Suppressor macrophage treated with lipopolysaccharide for 1 hour (primary cell): ENCODE measurements around the gene TATDN3.
A peak's percentile ranks its signal among the peaks of the same experiment; 100 is the strongest.
"Not testable (repeated sequence)": the region's sequence is repeated elsewhere in the genome, so short reads cannot be mapped to it uniquely, and the experiment has no call there.

Source experiments
- DNase-seq, 3 donors: peaks; one replicate each; pipeline ENCODE4 v3.0.0-alpha.2; 2020 to 2022

The TATDN3 gene, protein sequence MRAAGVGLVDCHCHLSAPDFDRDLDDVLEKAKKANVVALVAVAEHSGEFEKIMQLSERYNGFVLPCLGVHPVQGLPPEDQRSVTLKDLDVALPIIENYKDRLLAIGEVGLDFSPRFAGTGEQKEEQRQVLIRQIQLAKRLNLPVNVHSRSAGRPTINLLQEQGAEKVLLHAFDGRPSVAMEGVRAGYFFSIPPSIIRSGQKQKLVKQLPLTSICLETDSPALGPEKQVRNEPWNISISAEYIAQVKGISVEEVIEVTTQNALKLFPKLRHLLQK

DNA sequence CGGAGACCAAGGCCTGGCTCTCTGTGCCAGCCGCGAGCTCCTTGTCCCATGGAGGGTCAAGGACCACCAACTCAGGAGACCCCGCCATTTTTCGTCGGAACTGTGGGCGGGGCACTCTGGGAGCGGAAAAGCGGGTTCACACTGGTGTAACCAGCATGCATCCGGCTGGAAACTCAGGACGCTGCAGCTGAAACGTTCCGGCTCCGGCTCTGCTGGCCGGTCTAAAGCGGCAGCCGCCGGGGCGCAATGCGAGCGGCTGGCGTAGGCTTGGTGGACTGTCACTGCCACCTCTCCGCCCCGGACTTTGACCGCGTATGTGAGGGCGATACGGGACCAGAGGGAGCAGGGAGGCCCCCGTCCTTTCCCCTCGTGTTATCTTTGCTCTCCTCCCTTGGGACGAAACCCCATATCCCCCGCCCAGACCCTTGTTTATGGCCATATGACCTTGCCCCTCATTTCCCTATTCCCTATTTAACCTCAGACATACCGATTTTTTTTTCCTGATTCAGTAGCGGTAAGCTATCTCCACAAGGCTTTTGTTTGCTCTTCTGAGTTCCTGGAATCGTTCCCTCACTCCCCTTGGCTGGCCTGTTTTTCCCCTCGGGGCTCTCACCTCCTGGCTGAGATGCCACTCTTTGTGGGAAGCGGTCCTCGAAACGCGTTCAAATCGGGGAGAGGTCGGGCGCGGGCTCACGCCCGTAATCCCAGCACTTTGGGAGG lies at the start of gene TATDN3, which contains the start of gene NSL1:
TSS of gene TATDN3 (plus strand) at position 219 of the 720 bp plus-strand sequence. CDS start at position 247, 28 bp downstream.
TSS of gene NSL1 (minus strand) at position 102 of the 720 bp plus-strand sequence. CDS start at position 88, 14 bp downstream.
- peak; percentile 93 to 96 (median 94) for DNase-seq

DNA sequence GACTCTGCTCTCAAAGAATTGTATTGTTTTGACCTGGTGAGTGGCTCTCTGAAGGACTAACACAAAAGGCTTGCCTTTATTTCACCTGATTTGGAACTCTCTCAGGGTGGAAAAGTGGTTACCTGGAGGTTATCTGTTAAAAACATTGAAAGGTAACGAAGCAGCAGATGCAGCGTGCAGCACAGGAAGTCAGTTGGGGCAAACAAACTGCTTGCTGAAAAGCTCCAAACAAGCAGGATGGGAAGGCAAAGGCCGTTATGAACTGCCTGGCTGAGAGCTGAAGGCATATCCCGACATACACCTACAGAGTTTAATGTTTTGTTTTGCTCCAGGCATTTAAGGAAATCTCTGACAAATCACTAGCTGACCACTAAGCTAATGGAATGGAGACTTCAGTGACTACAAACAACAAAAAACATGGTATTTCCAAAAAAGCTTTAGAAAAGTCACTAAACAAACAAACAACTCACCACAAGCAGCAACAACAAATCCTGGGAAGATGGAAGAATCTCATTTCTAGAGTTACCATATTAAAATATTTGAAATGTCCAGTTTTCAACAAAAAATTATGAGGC lies 47.7 kb upstream of the TATDN3 start:
- DNase-seq = no peak

DNA sequence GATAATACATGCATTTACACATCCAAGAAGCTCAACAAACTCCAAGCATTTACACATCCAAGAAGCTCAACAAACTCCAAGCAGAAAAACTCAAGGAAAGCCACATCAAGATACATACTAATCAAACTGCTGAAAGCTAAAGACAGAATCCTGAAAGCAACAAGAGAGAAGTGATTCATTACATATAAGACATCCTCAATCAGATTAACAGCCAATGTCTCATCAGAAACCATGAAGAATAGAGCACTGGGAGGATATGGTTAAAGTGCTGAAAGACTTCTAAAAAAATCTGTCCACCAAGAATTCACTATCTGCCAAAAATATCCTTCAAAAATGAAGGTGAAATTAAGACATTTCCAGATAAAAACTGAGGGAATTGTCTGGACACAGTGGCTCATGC lies 46.4 kb upstream of the TATDN3 start:
- no peak for DNase-seq

DNA sequence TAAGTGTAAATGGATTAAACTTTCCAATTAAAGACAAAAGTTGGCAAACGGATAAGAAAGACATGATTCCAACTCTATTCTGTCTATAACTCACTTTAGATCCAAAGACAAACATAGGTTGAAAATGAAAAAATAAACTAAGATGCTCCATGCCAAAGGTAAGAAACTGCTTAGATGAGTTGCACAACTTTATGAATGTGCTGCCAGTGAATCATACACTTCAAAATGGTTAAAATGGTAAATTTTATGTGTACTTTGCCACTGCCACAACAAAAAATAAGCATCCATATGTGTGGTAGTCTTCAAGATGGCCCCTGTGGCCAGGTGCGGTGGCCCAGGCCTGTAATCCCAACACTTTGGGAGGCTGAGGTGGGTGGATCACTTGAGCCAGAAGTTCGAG lies 45.1 kb upstream of the TATDN3 start:
- no peak for DNase-seq

DNA sequence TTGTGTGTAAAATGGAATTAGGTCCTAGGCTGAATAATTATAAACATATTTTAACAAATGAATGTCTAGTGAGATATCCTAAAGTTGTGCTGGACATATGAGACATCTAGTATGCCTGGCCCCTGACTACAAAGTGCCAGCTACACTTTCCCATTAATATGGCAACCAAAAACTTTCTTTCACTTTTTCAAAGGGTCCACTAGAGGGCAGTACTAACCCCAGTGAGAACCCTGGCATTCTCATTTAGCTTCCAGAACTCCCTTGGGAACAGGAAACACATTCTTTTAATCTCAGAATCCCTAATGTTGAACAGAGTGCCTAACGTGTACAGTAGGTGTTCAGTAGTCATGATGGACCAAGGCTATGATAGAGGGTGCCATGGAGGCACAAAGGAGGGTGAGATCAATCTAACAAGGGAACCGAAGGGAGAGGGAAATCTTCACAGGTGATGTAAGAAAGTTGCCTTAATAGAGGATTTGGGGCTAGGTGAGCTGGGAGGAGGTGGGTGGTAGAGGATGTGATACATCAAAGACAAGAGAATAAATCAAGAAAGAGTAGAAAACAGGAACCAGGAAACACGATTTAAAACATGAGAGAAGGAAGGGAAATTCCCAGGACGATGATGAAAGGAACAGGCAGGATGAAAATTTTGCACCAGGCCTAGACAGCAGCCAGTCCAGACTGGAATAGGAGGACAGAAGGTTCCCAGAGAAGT lies 41.7 kb upstream of the TATDN3 start:
- DNase-seq = peak; percentile 71 to 84 (median 81)

DNA sequence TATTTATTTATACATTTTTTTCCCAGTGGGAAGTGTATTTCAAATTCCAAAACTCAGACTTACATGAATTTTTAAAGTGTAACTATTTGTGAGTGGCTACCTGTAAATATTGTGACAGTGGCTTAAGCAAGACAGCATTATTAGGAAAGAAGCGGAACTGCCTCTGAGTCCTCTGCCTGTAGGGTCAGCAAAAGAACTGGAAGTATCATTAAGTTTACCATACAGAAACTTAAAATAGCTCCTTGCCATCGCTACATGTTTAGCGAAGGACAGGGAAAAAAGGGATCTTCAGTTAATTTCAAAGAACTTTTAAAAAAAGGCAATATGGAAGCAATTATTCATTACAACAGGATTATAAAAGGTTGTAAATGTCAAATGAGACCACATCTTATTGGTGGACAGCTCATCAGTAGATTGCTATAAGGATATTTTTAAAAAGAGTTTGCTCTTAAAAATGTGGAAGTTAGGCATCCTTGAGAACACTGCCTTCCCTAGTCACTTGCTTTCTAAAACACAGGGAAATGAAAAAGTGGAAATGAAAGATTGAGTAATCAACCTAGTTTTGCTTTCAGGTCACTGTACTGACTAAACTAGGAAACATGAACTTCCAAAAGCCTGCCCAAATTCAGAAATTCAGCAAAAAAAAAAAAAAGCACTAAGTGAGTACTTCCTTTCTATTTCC lies 39.3 kb upstream of the TATDN3 start:
- peak; percentile 74 to 97 (median 94) for DNase-seq

DNA sequence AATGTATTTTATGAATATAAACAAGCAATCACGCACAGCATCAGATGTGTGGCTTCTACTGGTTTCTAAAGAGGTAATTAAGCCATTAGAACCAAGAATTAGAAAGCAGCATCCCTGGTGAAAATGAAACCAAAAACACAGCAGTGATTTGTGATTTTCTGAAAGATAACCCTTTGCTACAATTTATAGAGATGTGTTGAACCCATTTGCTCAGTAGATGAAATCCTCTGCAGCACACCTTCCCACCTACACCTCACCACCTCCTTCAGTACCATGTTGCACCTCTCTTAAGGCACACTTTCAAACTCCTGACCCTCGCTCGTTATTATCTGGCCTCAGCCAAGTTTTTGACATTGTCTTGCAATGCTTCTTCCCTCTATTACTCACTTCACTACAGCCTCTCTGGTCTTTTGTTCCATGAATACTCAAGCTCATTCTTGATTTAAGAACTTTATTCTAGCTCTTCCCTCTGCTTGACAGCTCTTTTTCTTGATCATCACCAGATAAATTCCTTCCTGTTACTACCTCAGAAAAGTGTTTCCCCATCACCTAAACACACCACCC lies 38.7 kb upstream of the TATDN3 start:
- DNase-seq = peak; percentile 15 to 30 (median 24)

DNA sequence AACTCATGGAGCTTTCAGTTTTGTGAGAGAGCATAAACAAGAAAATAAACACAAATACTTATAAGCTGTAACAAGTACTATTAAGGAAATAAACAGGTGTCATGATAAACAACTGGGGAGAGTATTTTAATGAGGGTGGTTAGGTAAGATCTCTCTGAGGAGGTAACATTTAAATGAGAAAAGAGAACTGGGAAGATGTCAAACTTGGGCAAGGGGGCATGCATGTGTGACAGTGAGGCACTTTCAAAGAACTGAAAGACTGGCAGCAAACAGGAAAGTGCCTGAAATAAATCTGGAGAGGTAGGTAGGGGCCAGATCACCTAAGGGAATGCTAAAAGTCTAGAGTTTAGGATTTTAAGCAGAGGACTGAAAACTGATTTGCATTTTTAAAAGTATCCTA lies 37.9 kb upstream of the TATDN3 start:
- DNase-seq = no peak

DNA sequence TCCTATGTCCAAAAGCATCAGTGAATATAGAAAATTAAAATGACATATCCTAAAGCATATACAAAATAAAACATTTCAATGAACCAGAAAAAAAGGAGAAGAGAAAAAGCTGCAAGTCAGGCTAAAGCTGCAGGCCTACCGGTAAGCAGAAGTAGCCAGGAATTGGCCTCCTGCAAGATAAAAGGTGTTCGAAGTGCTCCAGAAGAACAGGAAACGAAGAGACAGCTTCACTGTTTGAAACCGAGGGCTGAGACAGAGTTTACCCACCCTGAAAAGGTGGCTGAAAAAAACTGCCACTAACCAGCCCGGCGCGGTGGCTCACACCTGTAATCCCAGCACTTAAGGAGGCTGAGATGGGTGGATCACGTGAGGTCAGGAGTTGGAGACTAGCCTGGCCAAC lies 37.5 kb upstream of the TATDN3 start:
- DNase-seq = peak in 2 of 3 donors; percentile 5 to 6

DNA sequence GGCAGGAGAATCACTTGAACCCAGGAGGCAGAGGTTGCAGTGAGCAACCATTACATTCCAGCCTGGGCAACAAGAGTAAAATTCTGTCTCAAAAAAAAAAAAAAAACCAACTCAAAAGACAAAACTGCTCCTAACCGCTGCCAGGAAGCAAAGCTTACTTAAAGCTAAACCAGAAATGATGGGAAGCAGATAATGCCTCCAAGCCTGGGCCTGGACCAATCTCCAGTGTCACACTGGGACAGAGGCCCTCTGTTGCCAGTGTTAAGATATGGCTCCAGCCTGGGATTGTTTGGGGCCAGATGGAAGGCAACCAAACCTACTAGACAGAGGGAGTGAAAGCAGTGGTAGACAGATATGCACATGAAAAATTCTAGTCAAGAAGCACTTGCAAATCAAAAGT lies 37.0 kb upstream of the TATDN3 start:
- DNase-seq = no peak

DNA sequence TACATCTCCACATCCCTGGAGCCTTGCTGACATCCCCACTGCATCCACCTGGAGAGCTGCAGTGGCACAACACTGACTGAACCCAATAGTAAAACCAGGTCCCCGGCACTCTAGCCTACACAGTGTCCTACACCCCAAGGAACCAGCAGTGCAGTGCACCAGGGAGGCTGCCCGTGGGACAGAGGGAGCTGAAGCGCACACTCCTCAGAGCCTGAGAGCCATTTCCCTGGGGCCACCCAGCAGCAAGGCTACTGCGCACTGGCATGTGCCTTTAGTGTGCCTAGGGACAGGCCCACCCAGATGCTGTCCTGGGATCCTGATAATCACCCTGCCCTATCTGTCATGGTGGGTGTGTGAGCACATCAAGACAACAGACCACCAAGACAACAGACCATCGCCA lies 32.0 kb upstream of the TATDN3 start:
- no peak for DNase-seq

DNA sequence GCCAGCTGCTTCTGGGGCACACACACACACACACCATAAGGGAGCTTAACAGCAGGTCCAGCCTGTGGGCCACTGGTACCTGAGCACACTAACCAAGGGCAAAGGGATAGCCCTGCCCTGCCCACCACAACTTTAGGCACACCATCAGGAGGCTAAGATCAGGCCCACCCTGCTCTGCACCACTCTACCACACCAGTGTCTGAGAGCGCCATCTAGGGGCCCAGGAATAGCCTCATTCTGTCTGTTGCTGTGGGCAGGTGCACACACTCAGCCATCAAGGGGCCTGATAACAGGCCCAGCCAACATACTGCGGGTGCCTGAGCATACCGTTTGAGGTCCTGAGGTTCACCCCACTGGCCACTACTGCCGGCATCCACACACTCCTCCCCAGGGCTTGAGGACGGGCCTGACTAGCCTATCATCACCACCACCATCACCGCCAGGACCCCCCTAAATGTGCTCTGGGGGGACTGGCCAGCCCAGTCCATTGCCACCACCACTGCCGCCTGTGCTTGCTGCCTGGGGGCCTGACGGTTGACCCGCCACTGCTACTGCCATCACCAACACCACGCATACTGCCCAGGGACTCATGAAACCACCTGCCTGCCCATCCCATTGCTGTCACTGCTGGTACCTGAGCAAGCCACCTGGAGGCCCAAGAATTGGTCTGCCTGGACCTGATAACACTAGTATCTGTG lies 31.4 kb upstream of the TATDN3 start:
- DNase-seq = peak; percentile 32 to 65 (median 49)

DNA sequence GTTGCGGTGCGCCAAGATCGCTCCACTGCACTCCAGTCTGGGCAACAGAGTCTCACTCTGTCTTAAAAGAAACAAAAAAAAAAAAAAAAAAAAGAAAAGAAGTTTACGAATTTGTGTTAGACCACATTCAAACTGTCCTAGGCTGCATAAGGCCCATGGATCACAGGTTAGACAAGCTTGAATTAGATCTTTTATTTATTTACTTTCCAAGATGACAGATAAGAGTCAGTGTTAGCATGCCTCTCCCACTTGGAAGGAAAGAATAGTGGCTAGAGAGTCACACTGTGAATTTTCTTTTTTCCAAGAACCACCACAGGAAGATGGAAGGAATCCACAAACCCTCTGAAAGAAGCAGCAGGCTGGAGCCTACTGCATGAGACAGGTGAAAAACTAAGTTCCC lies 29.5 kb upstream of the TATDN3 start:
- no peak for DNase-seq

DNA sequence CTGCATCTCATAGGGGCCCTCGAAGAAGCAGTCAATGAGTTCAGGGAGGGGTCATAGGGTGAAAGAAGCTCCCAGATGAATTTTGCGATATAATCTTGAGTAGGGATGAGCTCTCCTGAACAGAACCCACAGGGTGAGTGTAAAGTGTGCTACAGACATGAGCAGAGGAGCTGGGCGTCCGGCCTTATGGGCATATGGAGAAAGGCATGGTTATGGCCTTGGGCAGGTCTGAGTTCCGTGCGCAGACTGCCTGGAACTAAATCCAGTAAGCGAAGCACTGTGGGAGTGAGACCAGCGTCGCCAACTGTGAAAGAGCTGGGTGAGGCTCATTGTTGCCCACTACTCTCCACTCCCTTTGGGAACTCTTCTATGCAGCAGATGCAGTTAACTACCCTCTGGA lies 28.9 kb upstream of the TATDN3 start:
- no peak for DNase-seq

DNA sequence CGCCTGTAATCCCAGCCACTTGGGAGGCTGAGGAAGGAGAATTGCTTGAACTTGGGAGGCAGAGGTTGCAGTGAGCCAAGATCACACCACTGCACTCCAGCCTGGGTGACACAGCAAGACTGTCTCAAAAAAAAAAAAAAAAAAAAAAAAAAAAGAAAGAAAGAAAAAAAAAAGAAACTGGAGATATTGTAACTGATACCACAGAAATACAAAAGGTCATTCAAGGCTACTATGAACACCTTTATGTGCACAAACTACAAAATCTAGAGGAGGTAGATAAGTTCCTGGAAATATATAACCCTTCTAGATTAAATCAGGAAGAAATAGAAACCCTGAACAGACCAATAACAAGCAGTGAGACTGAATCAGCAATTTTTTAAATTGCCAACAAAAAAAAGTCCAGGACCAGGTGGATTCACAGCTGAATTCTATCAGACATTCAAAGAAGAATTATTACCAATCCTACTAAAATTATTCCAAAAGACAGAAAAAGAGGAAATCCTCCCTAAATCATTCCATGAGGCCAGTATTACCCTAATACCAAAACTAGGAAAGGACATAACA lies 26.9 kb upstream of the TATDN3 start:
- not testable (repeated sequence) for DNase-seq

DNA sequence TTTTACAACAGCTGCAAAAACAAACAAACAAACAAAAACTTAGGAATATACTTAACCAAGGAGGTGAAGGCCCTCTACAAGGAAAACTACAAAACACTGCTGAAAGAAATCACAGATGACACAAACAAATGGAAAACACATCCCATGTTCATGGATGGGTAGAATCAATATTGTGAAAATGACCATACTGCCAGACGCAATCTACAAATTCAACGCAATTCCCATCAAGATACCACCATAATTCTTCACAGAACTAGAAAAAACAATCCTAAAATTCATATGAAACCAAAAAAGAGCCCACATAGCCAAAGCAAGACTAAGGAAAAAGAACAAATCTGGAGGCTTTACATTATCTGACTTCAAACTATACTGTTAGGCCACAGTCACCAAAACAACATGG lies 24.9 kb upstream of the TATDN3 start:
- not testable (repeated sequence) for DNase-seq

DNA sequence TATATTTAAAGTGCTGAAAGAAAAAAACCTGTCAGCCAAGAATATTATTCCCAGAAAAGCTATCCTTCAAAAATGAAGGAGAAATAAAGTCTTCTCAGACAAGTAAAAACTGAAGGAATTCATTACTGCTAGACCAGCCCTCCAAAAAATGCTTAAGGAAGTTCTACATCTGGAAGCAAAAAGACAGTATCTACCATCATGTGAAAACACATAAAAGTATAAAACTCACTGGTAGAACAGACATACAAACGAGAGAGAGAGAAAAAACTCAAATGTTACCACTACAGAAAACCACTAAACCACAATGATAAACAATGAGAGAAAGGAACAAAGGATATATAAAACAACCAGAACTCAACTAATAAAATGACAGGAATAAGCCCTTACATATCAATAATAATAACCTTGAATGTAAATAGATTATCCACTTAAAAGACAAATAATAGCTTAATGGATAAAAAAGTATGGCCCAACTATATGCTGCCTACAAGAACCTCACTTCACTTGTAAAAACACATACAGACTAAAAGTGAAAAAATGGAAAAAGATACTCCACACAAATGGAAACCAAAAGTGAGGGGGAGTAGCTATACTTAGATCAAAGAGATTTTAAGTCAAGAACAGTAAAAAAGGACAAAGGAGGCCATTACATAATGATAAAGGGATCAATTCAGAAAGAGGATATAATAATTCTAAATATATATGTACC lies 22.1 kb upstream of the TATDN3 start:
- no peak for DNase-seq

DNA sequence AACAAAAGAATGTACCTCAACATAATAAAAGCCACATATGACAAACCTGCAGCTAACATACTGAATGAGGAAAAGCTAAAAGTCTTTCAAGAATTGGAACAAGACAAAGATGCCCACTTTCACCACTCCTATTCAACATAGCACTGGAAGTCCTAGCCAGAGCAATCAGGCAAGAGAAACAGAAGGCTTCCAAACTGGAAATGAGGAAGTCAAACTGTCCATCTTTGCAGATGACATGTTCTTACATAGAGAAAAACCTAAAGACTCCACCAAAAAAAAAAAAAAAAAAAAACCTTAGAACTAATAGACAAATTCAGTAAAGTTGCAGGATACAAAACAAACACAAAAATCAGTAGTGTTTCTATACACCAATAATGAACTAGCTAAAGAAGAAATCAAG lies 20.4 kb upstream of the TATDN3 start:
- peak in 1 of 3 donors; percentile 33 for DNase-seq

DNA sequence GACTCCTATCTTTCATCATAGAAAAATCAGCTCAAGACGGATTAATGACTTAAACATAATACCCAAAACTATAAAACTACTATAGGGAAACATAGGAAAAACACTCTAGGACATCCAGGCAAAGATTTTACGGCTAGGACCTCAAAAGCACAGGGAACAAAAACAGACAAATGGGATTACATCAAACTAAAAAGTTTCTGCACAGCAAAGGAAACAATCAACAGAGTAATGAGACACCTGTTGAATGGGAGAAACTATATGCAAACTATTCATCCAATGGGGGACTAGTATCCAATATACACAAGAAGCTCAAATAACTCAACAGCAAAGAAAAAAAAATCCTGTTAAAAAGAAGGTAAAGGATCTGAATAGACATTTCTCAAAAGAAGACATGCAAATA lies 18.7 kb upstream of the TATDN3 start:
- no peak for DNase-seq

DNA sequence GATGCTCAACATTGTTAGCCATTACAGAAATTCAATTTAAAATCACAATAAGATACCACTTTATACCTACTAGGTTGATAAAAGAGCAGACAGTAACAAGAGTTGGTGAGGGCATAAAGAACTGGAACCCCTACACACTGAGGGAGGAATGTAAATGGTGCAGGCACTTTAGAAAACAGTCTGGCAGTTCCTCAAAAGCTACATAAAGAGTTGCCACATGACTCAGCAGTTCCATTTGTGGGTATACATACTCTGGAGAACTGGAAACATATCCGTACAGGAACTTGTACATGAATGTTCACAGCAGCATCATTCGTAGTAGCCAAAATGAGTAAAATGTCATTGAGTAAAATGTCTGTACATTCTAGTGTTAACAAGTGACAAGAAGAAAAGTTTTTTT lies 17.1 kb upstream of the TATDN3 start:
- peak; percentile 72 to 89 (median 81) for DNase-seq

DNA sequence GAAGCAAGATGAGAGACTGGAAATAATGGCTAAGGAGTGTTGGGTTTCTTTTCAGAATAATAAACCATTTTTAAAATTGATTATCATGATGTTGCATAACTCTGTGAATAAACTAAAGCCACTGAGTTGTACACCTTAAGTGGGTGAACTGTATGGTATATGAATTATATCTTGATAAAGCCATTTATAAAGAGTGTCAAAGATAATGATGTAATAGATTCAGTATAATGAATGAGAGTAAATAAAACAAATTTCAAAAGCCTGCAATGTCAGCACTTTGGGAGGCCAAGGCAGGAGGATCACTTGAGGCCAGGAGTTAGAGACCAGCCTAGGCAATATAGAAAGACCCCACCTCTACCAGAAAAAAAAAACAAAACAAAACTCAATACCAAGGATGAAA lies 16.5 kb upstream of the TATDN3 start:
- no peak for DNase-seq
